Stimulated activated CD8-positive, alpha-beta memory T cell treated with anti-CD3 and anti-CD28 coated beads, Interleukin-7, amount 100 ng/mL, for 1 hour (primary cell): ENCODE results near the gene CALML3.
"Not testable (repeated sequence)": the region's sequence is repeated elsewhere in the genome, so short reads cannot be mapped to it uniquely, and the experiment has no call there.

Experiments
- DNase-seq, 2 donors: peaks; one replicate each; pipeline ENCODE4 v3.0.0-alpha.2; 2020; ENCODE audit warnings: low read depth in 2 of 2

Gene CALML3

GRCh38 chr10:5553400-5554170, 28.8 kb downstream of the CALML3 start:
- no peak for DNase-seq

- DNase-seq, result no peak
Observed at GRCh38 chr10:5555021-5555510, 30.3 kb downstream of the CALML3 start.

- no peak for DNase-seq
Observed at GRCh38 chr10:5555881-5556280, 31.1 kb downstream of the CALML3 start.

- DNase-seq, result no peak
Observed at GRCh38 chr10:5556576-5556975, 31.8 kb downstream of the CALML3 start.

- no peak for DNase-seq
Observed at GRCh38 chr10:5557040-5557721, 32.4 kb downstream of the CALML3 start.

GRCh38 chr10:5557799-5558771, 33.3 kb downstream of the CALML3 start:
- DNase-seq, result no peak

GRCh38 chr10:5559022-5559421, 34.3 kb downstream of the CALML3 start:
- not testable (repeated sequence) for DNase-seq

- no peak for DNase-seq
Observed at GRCh38 chr10:5559642-5560141, 34.9 kb downstream of the CALML3 start.

- DNase-seq, result no peak
Observed at GRCh38 chr10:5560142-5560816, 35.5 kb downstream of the CALML3 start.

GRCh38 chr10:5560817-5561703, 36.3 kb downstream of the CALML3 start:
- DNase-seq, result no peak

GRCh38 chr10:5561704-5562645, 37.2 kb downstream of the CALML3 start:
- DNase-seq, result no peak

- DNase-seq, result no peak
Observed at GRCh38 chr10:5563321-5563961, 38.7 kb downstream of the CALML3 start.

- no peak for DNase-seq
Observed at GRCh38 chr10:5563991-5564536, 39.3 kb downstream of the CALML3 start.

- no peak for DNase-seq
Observed at GRCh38 chr10:5564537-5565204, 39.9 kb downstream of the CALML3 start.

- DNase-seq, result no peak
Observed at GRCh38 chr10:5565205-5565545, 40.4 kb downstream of the CALML3 start.

- no peak for DNase-seq
Observed at GRCh38 chr10:5565671-5566581, 41.2 kb downstream of the CALML3 start.

GRCh38 chr10:5566614-5567013, 41.9 kb downstream of the CALML3 start:
- DNase-seq, result no peak
